Measurements from ENCODE around the gene MAGEB3.

DNA sequence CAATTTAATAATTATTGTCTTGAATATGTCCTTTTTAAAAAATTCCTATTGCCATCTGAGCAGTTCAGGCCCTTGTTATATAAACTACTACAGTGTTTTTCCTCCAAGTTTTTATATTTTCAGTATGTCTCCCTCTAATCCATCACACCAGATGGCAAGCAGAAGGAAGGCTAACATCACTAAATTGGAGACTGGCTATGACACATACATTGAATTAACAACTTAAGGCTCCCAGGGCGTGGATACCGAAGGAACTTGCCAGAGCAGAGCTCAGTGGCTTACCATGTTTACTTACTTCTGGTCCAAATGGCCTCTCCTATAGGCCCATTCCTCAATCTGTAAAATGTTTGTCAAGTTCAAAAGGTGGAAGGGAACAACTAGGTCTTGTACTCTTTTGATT, 29.5 kb downstream of the MAGEB3 start:
- TF ChIP-seq CTCF (IDR thresholded peaks at IDR 0.05): no peak
- no peak for TF ChIP-seq POLR2A (IDR thresholded peaks at IDR 0.05)

All from gastroesophageal sphincter (tissue), 3 donors.